Mucosa of rectum (tissue), 2 donors: Measurements from ENCODE around the gene TRMT1L.
"Not testable (repeated sequence)": the region's sequence is repeated elsewhere in the genome, so short reads cannot be mapped to it uniquely, and the experiment has no call there.

Experiments
- H3K27ac ChIP-seq, 2 donors: one replicate each; pipeline ENCODE4 v1.7.0; 2013; ENCODE audit warnings: inconsistent platforms in 2 of 2, low read depth in 2 of 2, low read length in 2 of 2
- H3K27me3 ChIP-seq, 2 donors: one replicate each; pipeline ENCODE4 v1.7.0; 2013; ENCODE audit warnings: low read length in 2 of 2; ENCODE audit not compliant: control insufficient read depth in 2 of 2, insufficient read depth in 2 of 2
- H3K36me3 ChIP-seq, 2 donors: one replicate each; pipeline ENCODE4 v1.7.0; 2013; ENCODE audit warnings: low read length in 2 of 2; ENCODE audit not compliant: control insufficient read depth in 2 of 2, insufficient read depth in 2 of 2
- H3K4me1 ChIP-seq, 2 donors: one replicate each; pipeline ENCODE4 v1.7.0; 2013; ENCODE audit warnings: low read length in 2 of 2, mild to moderate bottlenecking in 1 of 2; ENCODE audit not compliant: control insufficient read depth in 2 of 2, insufficient read depth in 2 of 2
- H3K4me3 ChIP-seq, 2 donors: one replicate each; pipeline ENCODE4 v1.7.0; 2013; ENCODE audit warnings: low read length in 2 of 2
- H3K9ac ChIP-seq, 2 donors: one replicate each; pipeline ENCODE4 v1.7.0; 2013; ENCODE audit warnings: low read length in 2 of 2, low read depth in 1 of 2, mild to moderate bottlenecking in 1 of 2
- H3K9me3 ChIP-seq, 2 donors: one replicate each; pipeline ENCODE4 v1.7.0; 2013; ENCODE audit warnings: low read length in 2 of 2; ENCODE audit not compliant: control insufficient read depth in 2 of 2
- donor health status: healthy.
- donor health status: Normal muscosa, but diverticular disease.

Gene TRMT1L

GRCh38 chr1:185156854-185157598, at the start of gene TRMT1L, which contains the start of gene SWT1:
Gene TRMT1L (minus strand): TSS chr1:185156953. CDS start chr1:185156712, 241 bp downstream.
Gene SWT1 (plus strand): TSS chr1:185157167. CDS start chr1:185160842, 3,675 bp downstream.
- H3K9me3 ChIP-seq = no peaks in the 10 kb centered on the region
- peaks cover 0 to 1% of the 10 kb centered on the region in 2 donors for H3K36me3 ChIP-seq
- H3K4me3 ChIP-seq = peak within 1 kb of the TSS; percentile 85 to 91
- peak within 1 kb of the TSS; percentile 98 to 100 for H3K27ac ChIP-seq
- peak within 1 kb of the TSS; percentile 95 to 97 for H3K9ac ChIP-seq
- H3K4me1 ChIP-seq = peaks cover 6 to 18% of the 10 kb centered on the region in 2 donors
- no peaks in the 10 kb centered on the region for H3K27me3 ChIP-seq

GRCh38 chr1:185200889-185201288, 44.1 kb upstream of the TRMT1L start:
- Histone ChIP-seq H3K27me3 (no peaks in the 10 kb centered on the region), H3K9me3 (no peaks in the 10 kb centered on the region), H3K27ac (no peak overlapping the region), H3K4me3 (no peak overlapping the region), H3K36me3 (peaks cover 0 to 2% of the 10 kb centered on the region in 2 donors), H3K4me1 (no peaks in the 10 kb centered on the region), H3K9ac (no peak overlapping the region)

- not testable (repeated sequence) for H3K27me3 ChIP-seq, H3K4me3 ChIP-seq, H3K9ac ChIP-seq, H3K4me1 ChIP-seq, H3K27ac ChIP-seq, H3K36me3 ChIP-seq, H3K9me3 ChIP-seq
These were observed 42.0 kb upstream of the TRMT1L start for GRCh38 chr1:185198712-185199111.

GRCh38 chr1:185193756-185194155, 37.0 kb upstream of the TRMT1L start:
- Histone ChIP-seq H3K4me3 (no peak overlapping the region), H3K9me3 (no peaks in the 10 kb centered on the region), H3K27me3 (no peaks in the 10 kb centered on the region), H3K36me3 (peaks cover 0 to 2% of the 10 kb centered on the region in 2 donors), H3K4me1 (no peaks in the 10 kb centered on the region), H3K27ac (no peak overlapping the region), H3K9ac (no peak overlapping the region)

- H3K4me1 ChIP-seq = no peaks in the 10 kb centered on the region
- no peak overlapping the region for H3K27ac ChIP-seq
- peaks cover 16% of the 10 kb centered on the region in 2 donors for H3K36me3 ChIP-seq
- H3K27me3 ChIP-seq = no peaks in the 10 kb centered on the region
- H3K4me3 ChIP-seq = no peak overlapping the region
- no peaks in the 10 kb centered on the region for H3K9me3 ChIP-seq
- H3K9ac ChIP-seq = no peak overlapping the region
These were observed 13.6 kb upstream of the TRMT1L start for GRCh38 chr1:185170291-185170848.

- Histone ChIP-seq H3K4me1 (no peaks in the 10 kb centered on the region), H3K27me3 (no peaks in the 10 kb centered on the region), H3K36me3 (peaks cover 19 to 22% of the 10 kb centered on the region in 2 donors), H3K27ac (no peak overlapping the region), H3K4me3 (no peak overlapping the region), H3K9ac (no peak overlapping the region), H3K9me3 (no peaks in the 10 kb centered on the region)
These were observed 9.4 kb upstream of the TRMT1L start for GRCh38 chr1:185166106-185166505.

- no peak overlapping the region for H3K9ac ChIP-seq
- no peak overlapping the region for H3K27ac ChIP-seq
- H3K4me3 ChIP-seq = no peak overlapping the region
- H3K27me3 ChIP-seq = no peaks in the 10 kb centered on the region
- no peaks in the 10 kb centered on the region for H3K9me3 ChIP-seq
- peaks cover 3 to 10% of the 10 kb centered on the region in 2 donors for H3K4me1 ChIP-seq
- peaks cover 8 to 14% of the 10 kb centered on the region in 2 donors for H3K36me3 ChIP-seq
These were observed 5.7 kb upstream of the TRMT1L start for GRCh38 chr1:185162491-185162890.

GRCh38 chr1:185159966-185160365, 3.2 kb upstream of the TRMT1L start:
- H3K9ac ChIP-seq = no peak overlapping the region
- peaks cover 3 to 5% of the 10 kb centered on the region in 2 donors for H3K36me3 ChIP-seq
- no peak overlapping the region for H3K4me3 ChIP-seq
- H3K9me3 ChIP-seq = no peaks in the 10 kb centered on the region
- no peaks in the 10 kb centered on the region for H3K27me3 ChIP-seq
- peaks cover 6 to 18% of the 10 kb centered on the region in 2 donors for H3K4me1 ChIP-seq
- H3K27ac ChIP-seq = no peak overlapping the region

GRCh38 chr1:185158800-185159199, 2.0 kb upstream of the TRMT1L start:
- peaks cover 6 to 18% of the 10 kb centered on the region in 2 donors for H3K4me1 ChIP-seq
- H3K36me3 ChIP-seq = peaks cover 0 to 3% of the 10 kb centered on the region in 2 donors
- no peaks in the 10 kb centered on the region for H3K9me3 ChIP-seq
- no peak overlapping the region for H3K27ac ChIP-seq
- H3K27me3 ChIP-seq = no peaks in the 10 kb centered on the region
- H3K4me3 ChIP-seq = peak overlapping the region in 1 of 2 donors; percentile 91
- H3K9ac ChIP-seq = no peak overlapping the region

GRCh38 chr1:185157599-185158412, 1.1 kb upstream of the TRMT1L start:
- Histone ChIP-seq H3K4me3 (peak overlapping the region; percentile 85 to 91), H3K27ac (peak overlapping the region; percentile 98 to 100), H3K36me3 (peaks cover 0 to 3% of the 10 kb centered on the region in 2 donors), H3K27me3 (no peaks in the 10 kb centered on the region), H3K4me1 (peaks cover 6 to 18% of the 10 kb centered on the region in 2 donors), H3K9me3 (no peaks in the 10 kb centered on the region), H3K9ac (peak overlapping the region; percentile 83 to 97)
